GM12878 (cell line): ENCODE measurements around the gene CMA1. TPM values are rescaled to one million over a fixed set of nuclear protein-coding genes. Genes with fewer than 3 reads are reported as not detected.

Experiments
- ATAC-seq: fragments of 200-7000 bp; cut with Tn5 transposase; 3 replicates; pipeline ENCODE4 v1.9.1; 2020; ENCODE audit warnings: mild to moderate bottlenecking, moderate library complexity
- BruUV-seq: library from RNA; stranded (reverse); fragments of 400-500 nt; replicated peaks from 2 replicates; lab custom pipeline; 2021; lab: Mats Ljungman, UMichigan
- CTCF ChIA-PET: fragments of 300-600 bp; sonication (Branson Sonifier 250); formaldehyde crosslinking; extraction: SDS; loops from one replicate; lab custom pipeline; 2021; ENCODE audit warnings: inconsistent platforms; lab: Yijun Ruan, JAX
- POLR2A ChIA-PET: fragments of 350-600 bp; formaldehyde crosslinking; extraction: SDS; loops from one replicate; lab custom pipeline; 2021; ENCODE audit warnings: inconsistent platforms; lab: Charles Lee
- RAD21 ChIA-PET: fragments of 300-600 bp; sonication (Branson Sonifier 250); formaldehyde crosslinking; loops from one replicate; lab custom pipeline; 2023; ENCODE audit warnings: antibody characterized with exemption; ENCODE audit not compliant: unreplicated experiment; lab: Charles Lee
- SMC1A ChIA-PET: fragments of 300-600 bp; sonication (Branson Sonifier 250); formaldehyde crosslinking; loops from one replicate; lab custom pipeline; 2023; ENCODE audit not compliant: unreplicated experiment, uncharacterized antibody; lab: Charles Lee
- DNase-seq: peaks from one replicate; pipeline ENCODE4 v3.0.0-alpha.2; 2011; ENCODE audit warnings: low read depth, low spot score
- FAIRE-seq: peaks from 3 replicates; lab custom pipeline; 2011; peaks lifted over from hg19 to GRCh38; lab: Jason Lieb, UNC
- H2AFZ ChIP-seq: 2 replicates; pipeline ENCODE4 v1.6.0; 2011; ENCODE audit warnings: low read depth, low read length, control low read depth; ENCODE audit not compliant: control insufficient read depth
- H3K27ac ChIP-seq: 2 replicates; pipeline ENCODE4 v1.5.1; 2011; ENCODE audit warnings: control low read depth; ENCODE audit not compliant: control insufficient read depth, insufficient read depth
- H3K27me3 ChIP-seq, 2 experiments: replicated peaks in 1 of 2; 2 replicates each; pipeline versions ENCODE4 v1.6.0 to v1.6.1; 2011; ENCODE audit warnings: low read length in 1 of 2; ENCODE audit not compliant: control insufficient read depth in 2 of 2, insufficient read depth in 2 of 2
- H3K36me3 ChIP-seq, 2 experiments: 2 replicates each; pipeline ENCODE4 v1.5.1; 2011; ENCODE audit warnings: low read length in 1 of 2; ENCODE audit not compliant: control insufficient read depth in 2 of 2, insufficient read depth in 2 of 2
- H3K4me1 ChIP-seq: 2 replicates; pipeline ENCODE4 v1.6.1; 2011; ENCODE audit warnings: mild to moderate bottlenecking, low read length, moderate library complexity, mixed read lengths; ENCODE audit not compliant: control insufficient read depth, insufficient read depth
- H3K4me2 ChIP-seq: 2 replicates; pipeline ENCODE4 v1.6.0; 2011; ENCODE audit warnings: control low read depth; ENCODE audit not compliant: control insufficient read depth, insufficient read depth
- H3K4me3 ChIP-seq: fragments of 200-600 bp; sonication (generic); 2 replicates; pipeline ENCODE4 v1.5.1; 2016
- H3K79me2 ChIP-seq: 2 replicates; pipeline ENCODE4 v1.6.0; 2011; ENCODE audit warnings: low read length; ENCODE audit not compliant: control insufficient read depth, insufficient read depth
- H3K9ac ChIP-seq: 2 replicates; pipeline ENCODE4 v1.8.0; 2011; ENCODE audit warnings: low read length, control low read depth, mixed read lengths; ENCODE audit not compliant: control insufficient read depth, insufficient read depth
- H3K9me3 ChIP-seq: replicated peaks from 3 replicates; pipeline ENCODE4 v1.5.1; 2011; ENCODE audit warnings: mild to moderate bottlenecking, low read length; ENCODE audit not compliant: control insufficient read depth, insufficient read depth
- H4K20me1 ChIP-seq: 2 replicates; pipeline ENCODE4 v1.6.0; 2011; ENCODE audit not compliant: control insufficient read depth, insufficient read depth
- BMI1 ChIP-seq: fragments of 450-650 bp; IDR thresholded peaks from 2 replicates; pipeline ENCODE4 v1.6.1; 2016; ENCODE audit warnings: mild to moderate bottlenecking, moderate library complexity, borderline replicate concordance
- CBFB ChIP-seq: IDR thresholded peaks from 2 replicates; pipeline ENCODE4 v1.6.1; 2016; ENCODE audit warnings: antibody characterized with exemption, low read depth
- GABPA ChIP-seq: IDR thresholded peaks from 2 replicates; pipeline ENCODE4 v1.6.1; 2014; ENCODE audit warnings: antibody characterized with exemption, low read depth, mild to moderate bottlenecking, inconsistent platforms
- NR2F1 ChIP-seq: fragments of 450-650 bp; conservative IDR thresholded peaks from 2 replicates; pipeline ENCODE4 v1.6.1; 2017; ENCODE audit warnings: mild to moderate bottlenecking
- NRF1 ChIP-seq: conservative IDR thresholded peaks from 2 replicates; pipeline ENCODE4 v1.6.1; 2011; ENCODE audit warnings: mild to moderate bottlenecking, low read depth, low read length, improper control_type of control experiment
- RAD51 ChIP-seq: fragments of 450-650 bp; IDR thresholded peaks from 2 replicates; pipeline ENCODE4 v1.6.1; 2016; ENCODE audit warnings: moderate library complexity, mild to moderate bottlenecking, inconsistent platforms
- RBBP5 ChIP-seq: fragments of 200-600 bp; sonication (generic); conservative IDR thresholded peaks from 2 replicates; pipeline ENCODE4 v1.6.1; 2016
- RUNX3 ChIP-seq: IDR thresholded peaks from 2 replicates; pipeline ENCODE4 v1.6.1; 2012; ENCODE audit warnings: low read length, inconsistent platforms
- SMAD1 ChIP-seq: fragments of 450-650 bp; IDR thresholded peaks from 2 replicates; pipeline ENCODE4 v1.6.1; 2018; ENCODE audit warnings: mild to moderate bottlenecking, low read depth; ENCODE audit not compliant: partially characterized antibody
- YY1 ChIP-seq: IDR thresholded peaks from 2 replicates; pipeline ENCODE4 v1.6.1; 2011; ENCODE audit warnings: low read depth, mild to moderate bottlenecking, low read length
- ZNF622 ChIP-seq: fragments of 450-650 bp; IDR thresholded peaks from 2 replicates; pipeline ENCODE4 v1.6.1; 2017; ENCODE audit warnings: mild to moderate bottlenecking, inconsistent platforms
- WGBS: methylation state at CpG from one replicate; pipeline ENCODE4 v1.1.6; 2016; ENCODE audit warnings: low lambda C conversion rate; ENCODE audit not compliant: insufficient replicate concordance, insufficient coverage; ENCODE audit errors: missing lambda C conversion rate; 5-methylcytosine and 5-hydroxymethylcytosine counted together
- in situ Hi-C: fragments of 300-500 bp; cut with MboI; formaldehyde crosslinking; loops from 9 replicates; pipeline ENCODE4 v1.14.3; 2018; ENCODE audit warnings: mixed read lengths
- intact Hi-C: fragments of 100-400 bp; cut with micrococcal nuclease; formaldehyde crosslinking; loops from one replicate; pipeline ENCODE4 v1.14.2; 2022; ENCODE audit not compliant: unreplicated experiment
- polyA plus RNA-seq, 11 experiments: library from polyadenylated mRNA; depleted of rRNA in 4 of 11; unstranded in 6 of 11; stranded (reverse) in 5 of 11; fragments of >200 nt; fragmentation: Nextera tagmentation in 4 of 11; fragmentation: Illumina TruSeq in 1 of 11; extraction: Ambion mirVana in 4 of 11; extraction: Trizol in 1 of 11; gene quantifications; 1 replicate in 1 of 11; 2 replicates in 10 of 11; pipeline versions ENCODE4 v1.2.1 to v1.2.3, GENCODE V29; 2011 to 2016; ENCODE audit warnings: inconsistent platforms in 2 of 11, missing spikeins in 2 of 11, low read depth in 1 of 11
- total RNA-seq, 4 experiments: library from RNA; depleted of rRNA in 3 of 4; stranded (reverse); fragments of >200 nt in 3 of 4; fragmentation: Illumina TruSeq in 1 of 4; extraction: Trizol in 1 of 4; gene quantifications; 2 replicates each; pipeline versions ENCODE4 v1.2.1 to v1.2.3, GENCODE V29; 2013 to 2021
- TF ChIP-seq, protein P1 (sequence below): IDR thresholded peaks from 2 replicates; pipeline ENCODE4 v1.6.1; 2011; ENCODE audit warnings: low read depth, low read length, improper control_type of control experiment, borderline replicate concordance
- TF ChIP-seq, protein P2 (sequence below): IDR thresholded peaks from 2 replicates; pipeline ENCODE4 v1.6.1; 2012; ENCODE audit warnings: low read depth, low read length, improper control_type of control experiment
- TF ChIP-seq, protein P3 (sequence below): fragments of 450-650 bp; IDR thresholded peaks from 2 replicates; pipeline ENCODE4 v1.6.1; 2014; ENCODE audit warnings: mild to moderate bottlenecking
- TF ChIP-seq, protein P4 (sequence below): fragments of 450-650 bp; IDR thresholded peaks from 2 replicates; pipeline ENCODE4 v1.6.1; 2017; ENCODE audit warnings: mild to moderate bottlenecking, moderate library complexity

Gene CMA1
- total and polyA plus RNA-seq, 10 of the 15 experiments (the other 5 are each of a cell fraction or from before 2014, with no cell fraction given): not detected

DNA sequence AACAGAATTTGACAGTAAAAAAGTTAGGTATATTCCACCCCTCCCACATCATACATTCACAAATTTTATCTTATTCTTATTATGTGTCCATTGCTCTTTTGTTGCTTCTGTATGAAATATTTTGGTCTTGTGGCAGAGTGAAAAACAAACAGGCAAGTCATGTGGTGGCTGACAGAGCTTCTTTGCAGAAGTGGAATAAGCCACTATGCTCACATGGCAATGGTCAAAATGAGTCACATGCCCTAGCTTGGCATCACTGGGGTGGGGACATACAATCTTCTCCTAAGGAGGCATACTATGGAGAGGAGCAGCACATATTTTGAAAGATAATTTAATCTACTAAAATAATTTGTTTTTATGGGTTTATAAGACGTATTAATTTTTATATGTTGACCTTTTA, 27.7 kb upstream of the CMA1 start:
- BruUV-seq: no TSS peak
- Histone ChIP-seq H2AFZ (no peak overlapping the region), H3K4me2 (no peak overlapping the region), H3K4me1 (no peaks in the 10 kb centered on the region), H3K27ac (no peak overlapping the region), H3K79me2 (no peaks in the 10 kb centered on the region), H3K9me3 (no peaks in the 10 kb centered on the region; the same call in 1 of the 3 replicates), H4K20me1 (no peaks in the 10 kb centered on the region), H3K4me3 (no peak overlapping the region), H3K9ac (no peak overlapping the region), H3K36me3 (no peaks in the 10 kb centered on the region), H3K27me3 (no peaks in the 10 kb centered on the region)
- DNase-seq: no peak
- ChIA-PET RAD21 (no interaction called here), SMC1A (no interaction called here), CTCF (no interaction called here), POLR2A (interaction anchor here (1.3 kb wide), 1 partner anchor 78 kb away, joined by 3 read pairs; no protein-coding TSS in a partner anchor)
- peak; percentile 31 for FAIRE-seq
- 0% methylated on average over 1 of the region's 1 CpG for WGBS
- TF ChIP-seq, protein P1, sequence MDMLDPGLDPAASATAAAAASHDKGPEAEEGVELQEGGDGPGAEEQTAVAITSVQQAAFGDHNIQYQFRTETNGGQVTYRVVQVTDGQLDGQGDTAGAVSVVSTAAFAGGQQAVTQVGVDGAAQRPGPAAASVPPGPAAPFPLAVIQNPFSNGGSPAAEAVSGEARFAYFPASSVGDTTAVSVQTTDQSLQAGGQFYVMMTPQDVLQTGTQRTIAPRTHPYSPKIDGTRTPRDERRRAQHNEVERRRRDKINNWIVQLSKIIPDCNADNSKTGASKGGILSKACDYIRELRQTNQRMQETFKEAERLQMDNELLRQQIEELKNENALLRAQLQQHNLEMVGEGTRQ: no peak; the same call in 1 of the 2 replicates
- TF ChIP-seq RUNX3 (peak; percentile 39), BMI1 (no peak), RAD51 (0 out of 2 replicates have a peak, but pooled peaks have one; percentile 24), NR2F1 (no peak), YY1 (no peak), ZNF622 (no peak), RBBP5 (no peak), CBFB (no peak), SMAD1 (no peak), GABPA (no peak), NRF1 (no peak)
- TF ChIP-seq, protein P2, sequence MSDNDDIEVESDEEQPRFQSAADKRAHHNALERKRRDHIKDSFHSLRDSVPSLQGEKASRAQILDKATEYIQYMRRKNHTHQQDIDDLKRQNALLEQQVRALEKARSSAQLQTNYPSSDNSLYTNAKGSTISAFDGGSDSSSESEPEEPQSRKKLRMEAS: no peak
- TF ChIP-seq, protein P3, sequence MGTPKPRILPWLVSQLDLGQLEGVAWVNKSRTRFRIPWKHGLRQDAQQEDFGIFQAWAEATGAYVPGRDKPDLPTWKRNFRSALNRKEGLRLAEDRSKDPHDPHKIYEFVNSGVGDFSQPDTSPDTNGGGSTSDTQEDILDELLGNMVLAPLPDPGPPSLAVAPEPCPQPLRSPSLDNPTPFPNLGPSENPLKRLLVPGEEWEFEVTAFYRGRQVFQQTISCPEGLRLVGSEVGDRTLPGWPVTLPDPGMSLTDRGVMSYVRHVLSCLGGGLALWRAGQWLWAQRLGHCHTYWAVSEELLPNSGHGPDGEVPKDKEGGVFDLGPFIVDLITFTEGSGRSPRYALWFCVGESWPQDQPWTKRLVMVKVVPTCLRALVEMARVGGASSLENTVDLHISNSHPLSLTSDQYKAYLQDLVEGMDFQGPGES: no peak
- TF ChIP-seq, protein P4, sequence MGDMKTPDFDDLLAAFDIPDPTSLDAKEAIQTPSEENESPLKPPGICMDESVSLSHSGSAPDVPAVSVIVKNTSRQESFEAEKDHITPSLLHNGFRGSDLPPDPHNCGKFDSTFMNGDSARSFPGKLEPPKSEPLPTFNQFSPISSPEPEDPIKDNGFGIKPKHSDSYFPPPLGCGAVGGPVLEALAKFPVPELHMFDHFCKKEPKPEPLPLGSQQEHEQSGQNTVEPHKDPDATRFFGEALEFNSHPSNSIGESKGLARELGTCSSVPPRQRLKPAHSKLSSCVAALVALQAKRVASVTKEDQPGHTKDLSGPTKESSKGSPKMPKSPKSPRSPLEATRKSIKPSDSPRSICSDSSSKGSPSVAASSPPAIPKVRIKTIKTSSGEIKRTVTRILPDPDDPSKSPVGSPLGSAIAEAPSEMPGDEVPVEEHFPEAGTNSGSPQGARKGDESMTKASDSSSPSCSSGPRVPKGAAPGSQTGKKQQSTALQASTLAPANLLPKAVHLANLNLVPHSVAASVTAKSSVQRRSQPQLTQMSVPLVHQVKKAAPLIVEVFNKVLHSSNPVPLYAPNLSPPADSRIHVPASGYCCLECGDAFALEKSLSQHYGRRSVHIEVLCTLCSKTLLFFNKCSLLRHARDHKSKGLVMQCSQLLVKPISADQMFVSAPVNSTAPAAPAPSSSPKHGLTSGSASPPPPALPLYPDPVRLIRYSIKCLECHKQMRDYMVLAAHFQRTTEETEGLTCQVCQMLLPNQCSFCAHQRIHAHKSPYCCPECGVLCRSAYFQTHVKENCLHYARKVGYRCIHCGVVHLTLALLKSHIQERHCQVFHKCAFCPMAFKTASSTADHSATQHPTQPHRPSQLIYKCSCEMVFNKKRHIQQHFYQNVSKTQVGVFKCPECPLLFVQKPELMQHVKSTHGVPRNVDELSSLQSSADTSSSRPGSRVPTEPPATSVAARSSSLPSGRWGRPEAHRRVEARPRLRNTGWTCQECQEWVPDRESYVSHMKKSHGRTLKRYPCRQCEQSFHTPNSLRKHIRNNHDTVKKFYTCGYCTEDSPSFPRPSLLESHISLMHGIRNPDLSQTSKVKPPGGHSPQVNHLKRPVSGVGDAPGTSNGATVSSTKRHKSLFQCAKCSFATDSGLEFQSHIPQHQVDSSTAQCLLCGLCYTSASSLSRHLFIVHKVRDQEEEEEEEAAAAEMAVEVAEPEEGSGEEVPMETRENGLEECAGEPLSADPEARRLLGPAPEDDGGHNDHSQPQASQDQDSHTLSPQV: no peak
- peak; percentile 43; the same call in 2 of the 3 replicates for ATAC-seq
- in situ Hi-C loops (no loop called here), intact Hi-C loops (no loop called here)
